WI38 (cell line): Measurements from ENCODE around the gene ACAD10.
A peak's percentile ranks its signal among the peaks of the same experiment; 100 is the strongest.

Experiments used
- H3K4me3 ChIP-seq: 2 replicates; pipeline ENCODE4 v1.5.1; 2011; ENCODE audit warnings: low read depth, mild to moderate bottlenecking, control low read depth, low read length
- TF ChIP-seq, protein P1 (sequence below): IDR thresholded peaks from 2 replicates; pipeline ENCODE4 v1.5.1; 2012; ENCODE audit warnings: low read depth, mild to moderate bottlenecking, control low read depth, low read length

The ACAD10 gene

DNA sequence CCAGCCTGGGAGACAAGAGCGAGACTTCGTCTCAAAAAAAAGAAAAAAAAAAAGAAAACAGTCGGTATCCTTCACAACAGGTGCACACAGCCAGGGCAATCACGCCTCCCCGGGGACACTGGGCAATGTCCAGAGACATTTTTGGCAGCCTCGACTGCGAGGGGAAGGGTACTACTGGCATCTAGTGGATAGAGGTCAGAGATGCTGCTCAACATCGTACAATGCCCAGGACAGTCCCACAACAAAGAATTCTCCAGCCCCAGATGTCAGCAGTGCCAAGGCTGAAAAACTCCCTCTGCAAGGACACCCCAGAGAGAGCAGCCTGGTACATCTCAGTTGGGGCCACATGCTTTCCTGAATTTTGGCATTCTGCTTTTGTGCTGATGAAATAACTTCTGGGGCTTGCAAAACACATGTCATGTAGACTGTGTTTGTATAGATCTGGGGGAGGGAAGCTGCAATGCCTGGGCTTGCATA lies 102.4 kb downstream of the ACAD10 start:
- H3K4me3 ChIP-seq, result no peak overlapping the region
- TF ChIP-seq, protein P1, sequence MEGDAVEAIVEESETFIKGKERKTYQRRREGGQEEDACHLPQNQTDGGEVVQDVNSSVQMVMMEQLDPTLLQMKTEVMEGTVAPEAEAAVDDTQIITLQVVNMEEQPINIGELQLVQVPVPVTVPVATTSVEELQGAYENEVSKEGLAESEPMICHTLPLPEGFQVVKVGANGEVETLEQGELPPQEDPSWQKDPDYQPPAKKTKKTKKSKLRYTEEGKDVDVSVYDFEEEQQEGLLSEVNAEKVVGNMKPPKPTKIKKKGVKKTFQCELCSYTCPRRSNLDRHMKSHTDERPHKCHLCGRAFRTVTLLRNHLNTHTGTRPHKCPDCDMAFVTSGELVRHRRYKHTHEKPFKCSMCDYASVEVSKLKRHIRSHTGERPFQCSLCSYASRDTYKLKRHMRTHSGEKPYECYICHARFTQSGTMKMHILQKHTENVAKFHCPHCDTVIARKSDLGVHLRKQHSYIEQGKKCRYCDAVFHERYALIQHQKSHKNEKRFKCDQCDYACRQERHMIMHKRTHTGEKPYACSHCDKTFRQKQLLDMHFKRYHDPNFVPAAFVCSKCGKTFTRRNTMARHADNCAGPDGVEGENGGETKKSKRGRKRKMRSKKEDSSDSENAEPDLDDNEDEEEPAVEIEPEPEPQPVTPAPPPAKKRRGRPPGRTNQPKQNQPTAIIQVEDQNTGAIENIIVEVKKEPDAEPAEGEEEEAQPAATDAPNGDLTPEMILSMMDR, result 0 out of 2 replicates have a peak, but pooled peaks have one; percentile 21

DNA sequence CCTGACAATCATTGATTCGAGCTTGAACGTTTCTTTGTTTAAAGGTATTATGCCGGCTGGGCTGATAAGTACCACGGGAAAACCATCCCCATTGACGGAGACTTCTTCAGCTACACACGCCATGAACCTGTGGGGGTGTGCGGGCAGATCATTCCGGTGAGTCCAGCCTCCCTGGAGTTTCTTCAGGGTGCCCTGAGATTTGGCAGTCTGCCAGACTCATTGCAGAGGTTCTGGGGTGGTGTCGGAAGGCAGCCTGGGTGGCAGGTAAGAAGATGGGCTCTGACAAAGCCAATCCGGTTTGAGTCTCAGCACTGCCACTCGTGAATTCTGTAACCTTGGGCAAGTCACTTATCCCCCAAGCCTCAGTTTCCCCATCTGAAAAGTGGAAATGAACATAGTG lies 103.9 kb downstream of the ACAD10 start:
- TF ChIP-seq, protein P1, result no peak
- H3K4me3 ChIP-seq, result no peak overlapping the region

DNA sequence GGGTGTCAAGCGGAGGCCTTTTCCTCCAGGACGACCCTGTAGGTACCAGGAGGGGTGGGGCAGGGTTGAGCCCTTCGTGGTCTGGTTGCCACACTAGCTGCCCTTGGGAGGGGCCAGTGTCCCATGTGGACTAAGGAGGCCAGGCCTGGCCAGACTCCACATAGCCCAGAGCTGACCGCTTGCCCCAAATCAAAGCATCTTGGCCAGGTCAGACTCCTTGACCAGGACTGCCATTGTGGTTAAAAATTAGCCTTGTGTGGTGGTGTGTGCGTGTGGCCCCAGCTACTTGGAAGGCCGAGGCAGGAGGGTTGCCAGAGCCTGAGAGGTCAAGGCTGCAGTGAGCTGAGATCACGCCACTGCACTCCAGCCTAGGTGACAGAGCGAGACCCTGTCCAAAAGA lies 105.7 kb downstream of the ACAD10 start:
- TF ChIP-seq, protein P1, result no peak
- no peak overlapping the region for H3K4me3 ChIP-seq

DNA sequence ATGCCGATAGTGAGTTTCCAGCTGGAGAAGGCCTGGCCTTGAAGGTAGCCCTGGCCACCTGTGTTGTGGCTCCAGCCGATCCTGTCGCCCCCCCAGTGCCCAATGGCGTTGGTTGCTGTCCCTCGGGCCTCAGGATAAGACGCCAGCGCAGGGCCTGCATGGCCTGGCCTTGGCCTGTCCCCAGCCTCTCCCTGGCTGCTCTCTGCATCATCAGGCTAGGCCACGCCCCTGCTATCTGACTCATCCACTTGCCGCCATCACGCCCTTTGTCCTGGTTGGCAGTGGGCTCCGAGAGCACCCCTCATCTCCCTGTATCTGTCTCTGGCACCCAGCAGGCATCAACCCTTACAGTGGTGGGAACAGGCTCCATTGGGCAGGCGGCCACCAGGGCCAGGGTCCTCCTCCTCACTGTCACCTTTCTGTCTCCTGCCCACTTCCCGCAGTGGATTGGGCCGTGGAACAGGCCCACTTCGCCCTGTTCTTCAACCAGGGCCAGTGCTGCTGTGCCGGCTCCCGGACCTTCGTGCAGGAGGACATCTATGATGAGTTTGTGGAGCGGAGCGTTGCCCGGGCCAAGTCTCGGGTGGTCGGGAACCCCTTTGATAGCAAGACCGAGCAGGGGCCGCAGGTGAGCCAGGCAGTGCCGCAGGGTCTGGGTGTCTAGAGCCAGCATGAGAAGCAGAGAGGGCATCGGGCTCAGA lies 106.5 kb downstream of the ACAD10 start:
- no peak overlapping the region for H3K4me3 ChIP-seq
- TF ChIP-seq, protein P1, result no peak

DNA sequence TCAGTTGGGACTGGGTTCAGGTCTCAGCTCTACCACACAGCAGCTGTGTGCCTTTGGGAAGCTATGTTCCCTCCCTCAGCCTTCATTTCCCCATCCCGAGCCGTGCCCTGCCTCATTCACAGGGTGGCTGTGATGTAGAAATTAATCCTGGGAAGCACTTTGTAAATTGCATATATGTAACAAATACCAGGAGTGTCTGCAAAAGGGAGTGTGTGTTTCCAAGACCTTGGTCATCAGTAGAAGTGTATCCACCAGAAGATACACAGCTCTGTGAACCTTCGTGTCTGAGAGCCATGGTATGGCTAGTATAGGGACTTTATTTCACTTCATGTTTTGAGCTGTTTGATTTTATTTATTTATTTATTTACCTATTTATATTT lies 107.0 kb downstream of the ACAD10 start:
- no peak overlapping the region for H3K4me3 ChIP-seq
- TF ChIP-seq, protein P1, result no peak

DNA sequence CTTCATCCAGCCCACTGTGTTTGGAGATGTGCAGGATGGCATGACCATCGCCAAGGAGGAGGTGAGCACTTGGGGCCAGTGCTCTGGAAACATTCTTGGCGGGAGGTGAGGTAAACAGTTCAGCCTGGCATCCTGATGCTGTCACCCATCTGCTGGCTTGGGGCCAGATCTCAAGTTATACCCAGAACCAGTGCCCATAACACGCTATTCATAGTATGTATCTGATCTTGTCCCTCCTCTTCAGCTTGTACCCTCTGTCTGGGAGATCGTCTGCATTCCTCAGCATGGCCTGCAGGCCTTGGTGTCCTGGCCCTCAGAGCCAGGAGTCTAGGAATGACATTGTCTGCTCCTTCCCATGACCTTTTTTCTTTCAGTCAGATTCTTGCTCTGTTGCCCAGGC lies 112.3 kb downstream of the ACAD10 start:
- H3K4me3 ChIP-seq, result no peak overlapping the region
- TF ChIP-seq, protein P1, result no peak

DNA sequence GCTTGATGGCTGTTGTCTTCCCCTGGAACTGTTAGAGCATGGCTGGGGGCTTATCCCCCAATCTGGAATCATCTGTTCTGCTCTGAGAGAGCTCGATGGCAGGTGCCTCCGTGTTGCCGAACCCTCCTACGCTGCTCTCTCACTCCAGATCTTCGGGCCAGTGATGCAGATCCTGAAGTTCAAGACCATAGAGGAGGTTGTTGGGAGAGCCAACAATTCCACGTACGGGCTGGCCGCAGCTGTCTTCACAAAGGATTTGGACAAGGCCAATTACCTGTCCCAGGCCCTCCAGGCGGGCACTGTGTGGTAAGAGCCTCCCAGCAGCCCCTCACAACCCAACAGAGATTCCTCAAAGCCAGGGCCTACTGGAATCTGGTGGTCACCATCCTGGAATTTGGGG lies 113.9 kb downstream of the ACAD10 start:
- H3K4me3 ChIP-seq, result no peak overlapping the region
- TF ChIP-seq, protein P1, result no peak
